GM23338 (cell line): ENCODE results near the gene FDX1. TPM values are rescaled to one million over a fixed set of nuclear protein-coding genes. Genes with fewer than 3 reads are reported as not detected.

Source experiments
- ATAC-seq: fragments of 200-7000 bp; cut with Tn5 transposase; 3 replicates; pipeline ENCODE4 v1.9.1; 2020
- DNase-seq: peaks from one replicate; pipeline ENCODE4 v3.0.0-alpha.2; 2015; ENCODE audit warnings: low spot score
- H2AFZ ChIP-seq: fragments of 200-600 bp; sonication (generic); 2 replicates; pipeline ENCODE4 v1.8.0; 2016; ENCODE audit warnings: antibody characterized with exemption, mild to moderate bottlenecking, moderate library complexity
- H3F3A ChIP-seq: fragments of 200-600 bp; sonication (generic); replicated peaks from 2 replicates; pipeline ENCODE4 v1.8.0; 2017; ENCODE audit warnings: antibody characterized with exemption, mixed run types, low read depth
- H3K27ac ChIP-seq: fragments of 200-600 bp; sonication (generic); 2 replicates; pipeline ENCODE4 v1.6.1; 2016; ENCODE audit warnings: low read depth
- H3K27me3 ChIP-seq: fragments of 200-600 bp; sonication (generic); 2 replicates; pipeline ENCODE4 v1.8.0; 2016; ENCODE audit warnings: mild to moderate bottlenecking, mixed run types, moderate library complexity; ENCODE audit not compliant: insufficient read depth
- H3K36me3 ChIP-seq: fragments of 200-600 bp; sonication (generic); 2 replicates; pipeline ENCODE4 v1.8.0; 2016; ENCODE audit warnings: mild to moderate bottlenecking; ENCODE audit not compliant: insufficient read depth
- H3K4me1 ChIP-seq: fragments of 200-600 bp; sonication (generic); 2 replicates; pipeline ENCODE4 v1.8.0; 2016; ENCODE audit warnings: mild to moderate bottlenecking, moderate library complexity; ENCODE audit not compliant: insufficient read depth
- H3K4me2 ChIP-seq: fragments of 200-600 bp; sonication (generic); 2 replicates; pipeline ENCODE4 v1.7.1; 2017; ENCODE audit warnings: mixed run types
- H3K4me3 ChIP-seq: fragments of 200-600 bp; sonication (generic); 2 replicates; pipeline ENCODE4 v1.6.1; 2016; ENCODE audit warnings: mixed run types
- H3K79me2 ChIP-seq: fragments of 200-600 bp; sonication (generic); replicated peaks from 2 replicates; pipeline ENCODE4 v1.8.0; 2017; ENCODE audit warnings: mild to moderate bottlenecking; ENCODE audit not compliant: insufficient read depth
- H3K9me2 ChIP-seq: fragments of 200-600 bp; sonication (generic); 2 replicates; pipeline ENCODE4 v1.8.0; 2017; ENCODE audit not compliant: insufficient read depth
- H4K20me1 ChIP-seq: fragments of 200-600 bp; sonication (generic); replicated peaks from 2 replicates; pipeline ENCODE4 v1.8.0; 2017; ENCODE audit warnings: mild to moderate bottlenecking; ENCODE audit not compliant: insufficient read depth
- H3K27ac Mint-ChIP-seq: 2 replicates; pipeline ENCODE4 v1.8.0; 2020; ENCODE audit warnings: inconsistent platforms, mild to moderate bottlenecking, moderate library complexity, mixed read lengths
- H3K27me3 Mint-ChIP-seq: 3 replicates; pipeline ENCODE4 v1.8.0; 2022; ENCODE audit warnings: low read depth, mild to moderate bottlenecking, moderate library complexity, mixed read lengths, inconsistent platforms; ENCODE audit not compliant: insufficient read depth, poor library complexity
- H3K36me3 Mint-ChIP-seq: 3 replicates; pipeline ENCODE4 v1.8.0; 2021; ENCODE audit warnings: low read depth, mild to moderate bottlenecking, inconsistent platforms, moderate library complexity, mixed read lengths
- H3K4me1 Mint-ChIP-seq: 3 replicates; pipeline ENCODE4 v1.8.0; 2020; ENCODE audit warnings: mild to moderate bottlenecking, inconsistent platforms, mixed read lengths
- H3K4me3 Mint-ChIP-seq: 3 replicates; pipeline ENCODE4 v1.8.0; 2021; ENCODE audit warnings: moderate library complexity, mild to moderate bottlenecking, inconsistent platforms, mixed read lengths
- H3K9me3 Mint-ChIP-seq: 3 replicates; pipeline ENCODE4 v1.8.0; 2020; ENCODE audit warnings: moderate library complexity, mild to moderate bottlenecking, inconsistent platforms, mixed read lengths
- CREB1 ChIP-seq: fragments of 250-450 bp; sonication (Bioruptor Pico); IDR thresholded peaks from 2 replicates; pipeline ENCODE4 v1.5.0; 2020; ENCODE audit warnings: low read depth, mild to moderate bottlenecking, moderate library complexity
- EZH2 ChIP-seq: fragments of 200-600 bp; sonication (generic); IDR thresholded peaks from one replicate; pipeline ENCODE4 v1.8.0; 2017; ENCODE audit warnings: antibody characterized with exemption, mild to moderate bottlenecking, low read depth; ENCODE audit not compliant: unreplicated experiment
- EZH2phosphoT487 ChIP-seq: fragments of 200-600 bp; sonication (generic); IDR thresholded peaks from one replicate; pipeline ENCODE4 v1.8.1; 2018; ENCODE audit warnings: antibody characterized with exemption; ENCODE audit not compliant: unreplicated experiment
- NANOG ChIP-seq: IDR thresholded peaks from 2 replicates; pipeline ENCODE4 v1.6.1; 2016; ENCODE audit warnings: antibody characterized with exemption, borderline replicate concordance
- POLR2AphosphoS5 ChIP-seq: IDR thresholded peaks from 2 replicates; pipeline ENCODE4 v1.6.1; 2016; ENCODE audit warnings: antibody characterized with exemption, low read depth
- STAT1 ChIP-seq: IDR thresholded peaks from one replicate; pipeline ENCODE4 v1.6.1; 2016; ENCODE audit warnings: antibody characterized with exemption; ENCODE audit not compliant: unreplicated experiment
- ZNF114 ChIP-seq: fragments of 250-450 bp; sonication (Bioruptor Pico); IDR thresholded peaks from 2 replicates; pipeline ENCODE4 v1.5.0; 2020; ENCODE audit warnings: mild to moderate bottlenecking, moderate library complexity
- ZNF331 ChIP-seq: fragments of 250-450 bp; sonication (Bioruptor Pico); IDR thresholded peaks from 2 replicates; pipeline ENCODE4 v1.5.0; 2020; ENCODE audit warnings: low read depth, mild to moderate bottlenecking, moderate library complexity
- ZNF462 ChIP-seq: fragments of 250-450 bp; sonication (Bioruptor Pico); IDR thresholded peaks from 2 replicates; pipeline ENCODE4 v1.5.0; 2020; ENCODE audit warnings: mild to moderate bottlenecking, moderate library complexity
- polyA plus RNA-seq: library from polyadenylated mRNA; unstranded; fragments of >200 nt; fragmentation: Nextera tagmentation; extraction: Ambion mirVana; gene quantifications from 2 replicates; pipeline ENCODE4 v1.2.1, GENCODE V29; 2016
- total RNA-seq: library from RNA; depleted of rRNA; stranded (reverse); fragments of >200 nt; shearing (Covaris generic); gene quantifications from 2 replicates; pipeline ENCODE4 v1.2.3, GENCODE V29; 2014
- TF ChIP-seq, protein P1 (sequence below): IDR thresholded peaks from 2 replicates; pipeline ENCODE4 v1.6.1; 2016; ENCODE audit warnings: antibody characterized with exemption
- TF ChIP-seq, protein P2 (sequence below), 2 experiments: fragments of 200-600 bp in 1 of 2; sonication (generic) in 1 of 2; conservative IDR thresholded peaks; 2 replicates each; pipeline versions ENCODE4 v1.5.1 to v1.6.1; 2016 to 2017; ENCODE audit warnings: antibody characterized with exemption in 2 of 2, low read depth in 2 of 2, mild to moderate bottlenecking in 2 of 2, moderate library complexity in 1 of 2
- TF ChIP-seq, protein P3 (sequence below): IDR thresholded peaks from one replicate; pipeline ENCODE4 v1.6.1; 2018; ENCODE audit warnings: antibody characterized with exemption; ENCODE audit not compliant: unreplicated experiment

FDX1 gene
- total and polyA plus RNA-seq, 2 experiments from 2014 or later = 11.1 to 15.9 TPM

GRCh38 chr11:110501428-110501827 is 71.7 kb downstream of the FDX1 start:
- Histone ChIP-seq H2AFZ (no peak overlapping the region), H3K9me2 (peaks cover 3% of the 10 kb centered on the region; the same call in 1 of the 2 replicates), H3K4me3 (no peak overlapping the region), H3K27me3 (no peaks in the 10 kb centered on the region), H3K4me2 (no peak overlapping the region), H3K79me2 (no peaks in the 10 kb centered on the region), H3K4me1 (no peaks in the 10 kb centered on the region), H3F3A (no peaks in the 10 kb centered on the region), H3K36me3 (no peaks in the 10 kb centered on the region), H3K27ac (no peak overlapping the region), H4K20me1 (no peaks in the 10 kb centered on the region)
- ATAC-seq (no peak), DNase-seq (no peak)
- no peaks in the 10 kb centered on the region; the same call in 2 of the 3 replicates for H3K4me1 Mint-ChIP-seq
- H3K36me3 Mint-ChIP-seq = no peaks in the 10 kb centered on the region
- H3K4me3 Mint-ChIP-seq = no peak overlapping the region
- H3K27me3 Mint-ChIP-seq = peaks cover 2% of the 10 kb centered on the region
- no peak for TF ChIP-seq NANOG
- TF ChIP-seq, protein P1, sequence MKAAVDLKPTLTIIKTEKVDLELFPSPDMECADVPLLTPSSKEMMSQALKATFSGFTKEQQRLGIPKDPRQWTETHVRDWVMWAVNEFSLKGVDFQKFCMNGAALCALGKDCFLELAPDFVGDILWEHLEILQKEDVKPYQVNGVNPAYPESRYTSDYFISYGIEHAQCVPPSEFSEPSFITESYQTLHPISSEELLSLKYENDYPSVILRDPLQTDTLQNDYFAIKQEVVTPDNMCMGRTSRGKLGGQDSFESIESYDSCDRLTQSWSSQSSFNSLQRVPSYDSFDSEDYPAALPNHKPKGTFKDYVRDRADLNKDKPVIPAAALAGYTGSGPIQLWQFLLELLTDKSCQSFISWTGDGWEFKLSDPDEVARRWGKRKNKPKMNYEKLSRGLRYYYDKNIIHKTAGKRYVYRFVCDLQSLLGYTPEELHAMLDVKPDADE = no peak
- no peak for TF ChIP-seq EZH2
- TF ChIP-seq CREB1 (CRISPR knock-in tag) = no peak
- no peak for TF ChIP-seq ZNF462 (CRISPR knock-in tag)
- no peak for TF ChIP-seq EZH2phosphoT487
- TF ChIP-seq POLR2AphosphoS5 = no peak
- TF ChIP-seq ZNF114 (CRISPR knock-in tag) = no peak
- no peak for TF ChIP-seq ZNF331 (CRISPR knock-in tag)
- TF ChIP-seq, protein P2, sequence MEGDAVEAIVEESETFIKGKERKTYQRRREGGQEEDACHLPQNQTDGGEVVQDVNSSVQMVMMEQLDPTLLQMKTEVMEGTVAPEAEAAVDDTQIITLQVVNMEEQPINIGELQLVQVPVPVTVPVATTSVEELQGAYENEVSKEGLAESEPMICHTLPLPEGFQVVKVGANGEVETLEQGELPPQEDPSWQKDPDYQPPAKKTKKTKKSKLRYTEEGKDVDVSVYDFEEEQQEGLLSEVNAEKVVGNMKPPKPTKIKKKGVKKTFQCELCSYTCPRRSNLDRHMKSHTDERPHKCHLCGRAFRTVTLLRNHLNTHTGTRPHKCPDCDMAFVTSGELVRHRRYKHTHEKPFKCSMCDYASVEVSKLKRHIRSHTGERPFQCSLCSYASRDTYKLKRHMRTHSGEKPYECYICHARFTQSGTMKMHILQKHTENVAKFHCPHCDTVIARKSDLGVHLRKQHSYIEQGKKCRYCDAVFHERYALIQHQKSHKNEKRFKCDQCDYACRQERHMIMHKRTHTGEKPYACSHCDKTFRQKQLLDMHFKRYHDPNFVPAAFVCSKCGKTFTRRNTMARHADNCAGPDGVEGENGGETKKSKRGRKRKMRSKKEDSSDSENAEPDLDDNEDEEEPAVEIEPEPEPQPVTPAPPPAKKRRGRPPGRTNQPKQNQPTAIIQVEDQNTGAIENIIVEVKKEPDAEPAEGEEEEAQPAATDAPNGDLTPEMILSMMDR (conservative IDR thresholded peaks at IDR 0.05; ENCODE audit: low read depth in 2 of 2) = no peak
- TF ChIP-seq, protein P3, sequence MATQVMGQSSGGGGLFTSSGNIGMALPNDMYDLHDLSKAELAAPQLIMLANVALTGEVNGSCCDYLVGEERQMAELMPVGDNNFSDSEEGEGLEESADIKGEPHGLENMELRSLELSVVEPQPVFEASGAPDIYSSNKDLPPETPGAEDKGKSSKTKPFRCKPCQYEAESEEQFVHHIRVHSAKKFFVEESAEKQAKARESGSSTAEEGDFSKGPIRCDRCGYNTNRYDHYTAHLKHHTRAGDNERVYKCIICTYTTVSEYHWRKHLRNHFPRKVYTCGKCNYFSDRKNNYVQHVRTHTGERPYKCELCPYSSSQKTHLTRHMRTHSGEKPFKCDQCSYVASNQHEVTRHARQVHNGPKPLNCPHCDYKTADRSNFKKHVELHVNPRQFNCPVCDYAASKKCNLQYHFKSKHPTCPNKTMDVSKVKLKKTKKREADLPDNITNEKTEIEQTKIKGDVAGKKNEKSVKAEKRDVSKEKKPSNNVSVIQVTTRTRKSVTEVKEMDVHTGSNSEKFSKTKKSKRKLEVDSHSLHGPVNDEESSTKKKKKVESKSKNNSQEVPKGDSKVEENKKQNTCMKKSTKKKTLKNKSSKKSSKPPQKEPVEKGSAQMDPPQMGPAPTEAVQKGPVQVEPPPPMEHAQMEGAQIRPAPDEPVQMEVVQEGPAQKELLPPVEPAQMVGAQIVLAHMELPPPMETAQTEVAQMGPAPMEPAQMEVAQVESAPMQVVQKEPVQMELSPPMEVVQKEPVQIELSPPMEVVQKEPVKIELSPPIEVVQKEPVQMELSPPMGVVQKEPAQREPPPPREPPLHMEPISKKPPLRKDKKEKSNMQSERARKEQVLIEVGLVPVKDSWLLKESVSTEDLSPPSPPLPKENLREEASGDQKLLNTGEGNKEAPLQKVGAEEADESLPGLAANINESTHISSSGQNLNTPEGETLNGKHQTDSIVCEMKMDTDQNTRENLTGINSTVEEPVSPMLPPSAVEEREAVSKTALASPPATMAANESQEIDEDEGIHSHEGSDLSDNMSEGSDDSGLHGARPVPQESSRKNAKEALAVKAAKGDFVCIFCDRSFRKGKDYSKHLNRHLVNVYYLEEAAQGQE = no peak
- no peak for TF ChIP-seq STAT1
- no peaks in the 10 kb centered on the region for H3K9me3 Mint-ChIP-seq
- H3K27ac Mint-ChIP-seq = no peak overlapping the region
